Measurements from ENCODE around the gene KANSL1.

KANSL1 gene

DNA sequence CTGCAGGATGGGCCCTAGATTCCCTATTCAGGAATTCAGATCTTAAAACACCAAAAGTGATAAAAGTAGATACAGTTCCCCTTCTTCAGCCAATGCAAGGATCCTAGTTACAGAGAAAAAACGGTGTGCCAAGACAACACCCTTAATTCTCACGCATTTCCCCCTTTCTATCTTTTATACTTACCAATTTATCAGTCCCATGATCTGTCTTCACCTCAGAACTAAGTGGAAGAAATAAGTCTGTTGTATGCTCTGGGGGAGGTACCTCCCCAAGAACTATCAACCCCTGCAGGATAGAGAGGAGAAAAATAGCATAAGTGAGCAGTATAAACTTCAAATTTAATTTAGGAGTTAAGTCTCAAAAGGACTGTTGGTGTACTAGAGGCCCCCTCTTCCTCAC lies 111.0 kb downstream of the KANSL1 start:
- no peaks in the 10 kb centered on the region for H3K9me2 ChIP-seq (replicated peaks; ENCODE audit: control insufficient read depth, low read length)
- H3K27ac ChIP-seq (ENCODE audit: low read depth, low read length), result no peak overlapping the region
- H3K4me3 ChIP-seq (ENCODE audit: low read length), result no peak overlapping the region
- no peak overlapping the region for H3K4me2 ChIP-seq (ENCODE audit: low read length)
- no peaks in the 10 kb centered on the region for H3K27me3 ChIP-seq (ENCODE audit: control insufficient read depth, low read length)
- H3K36me3 ChIP-seq (ENCODE audit: control insufficient read depth, low read length), result peaks cover 39% of the 10 kb centered on the region
- H3F3A ChIP-seq (ENCODE audit: control insufficient read depth, insufficient read depth), result no peaks in the 10 kb centered on the region
- peaks cover 4% of the 10 kb centered on the region for H3K4me1 ChIP-seq (ENCODE audit: control insufficient read depth, low read length)
- no peaks in the 10 kb centered on the region for H4K20me1 ChIP-seq (ENCODE audit: control insufficient read depth, insufficient read depth, low read depth, low read length)
- peaks cover 49% of the 10 kb centered on the region for H3K79me2 ChIP-seq (ENCODE audit: control insufficient read depth, low read length)
- no peaks in the 10 kb centered on the region for H3K9me3 ChIP-seq (ENCODE audit: control insufficient read depth, insufficient read depth, low read length)
- TF ChIP-seq CTCF (IDR thresholded peaks at IDR 0.05; ENCODE audit: low read depth, low read length, poor library complexity, severe bottlenecking) (no peak), EZH2phosphoT487 (IDR thresholded peaks at IDR 0.05; ENCODE audit: borderline replicate concordance, low read length) (no peak)

DNA sequence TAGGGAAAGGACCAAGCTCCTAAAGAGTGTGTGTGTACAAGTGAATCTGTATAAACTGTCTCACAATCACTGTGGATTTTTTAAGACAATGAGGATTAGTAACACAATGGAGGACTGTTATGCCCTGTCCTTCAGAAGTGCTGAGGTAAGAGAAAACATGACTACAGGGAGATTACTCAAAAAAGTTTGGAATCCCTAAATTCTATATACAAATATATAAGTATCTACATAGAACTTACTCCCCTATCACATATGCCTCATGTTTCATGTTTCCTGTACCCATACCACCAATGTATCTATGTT lies 112.3 kb downstream of the KANSL1 start:
- Histone ChIP-seq H3K27ac (ENCODE audit: low read depth, low read length) (no peak overlapping the region), H3K79me2 (ENCODE audit: control insufficient read depth, low read length) (peaks cover 38% of the 10 kb centered on the region), H3K9me2 (replicated peaks; ENCODE audit: control insufficient read depth, low read length) (no peaks in the 10 kb centered on the region), H3F3A (ENCODE audit: control insufficient read depth, insufficient read depth) (0 out of 2 replicates have a peak, but pooled peaks cover 5% of the 10 kb centered on the region), H3K4me2 (ENCODE audit: low read length) (no peak overlapping the region), H3K27me3 (ENCODE audit: control insufficient read depth, low read length) (no peaks in the 10 kb centered on the region), H4K20me1 (ENCODE audit: control insufficient read depth, insufficient read depth, low read depth, low read length) (no peaks in the 10 kb centered on the region), H3K4me3 (ENCODE audit: low read length) (no peak overlapping the region), H3K36me3 (ENCODE audit: control insufficient read depth, low read length) (peaks cover 35% of the 10 kb centered on the region), H3K9me3 (ENCODE audit: control insufficient read depth, insufficient read depth, low read length) (no peaks in the 10 kb centered on the region), H3K4me1 (ENCODE audit: control insufficient read depth, low read length) (peaks cover 4% of the 10 kb centered on the region)
- no peak for TF ChIP-seq CTCF (IDR thresholded peaks at IDR 0.05; ENCODE audit: low read depth, low read length, poor library complexity, severe bottlenecking)
- TF ChIP-seq EZH2phosphoT487 (IDR thresholded peaks at IDR 0.05; ENCODE audit: borderline replicate concordance, low read length), result no peak

DNA sequence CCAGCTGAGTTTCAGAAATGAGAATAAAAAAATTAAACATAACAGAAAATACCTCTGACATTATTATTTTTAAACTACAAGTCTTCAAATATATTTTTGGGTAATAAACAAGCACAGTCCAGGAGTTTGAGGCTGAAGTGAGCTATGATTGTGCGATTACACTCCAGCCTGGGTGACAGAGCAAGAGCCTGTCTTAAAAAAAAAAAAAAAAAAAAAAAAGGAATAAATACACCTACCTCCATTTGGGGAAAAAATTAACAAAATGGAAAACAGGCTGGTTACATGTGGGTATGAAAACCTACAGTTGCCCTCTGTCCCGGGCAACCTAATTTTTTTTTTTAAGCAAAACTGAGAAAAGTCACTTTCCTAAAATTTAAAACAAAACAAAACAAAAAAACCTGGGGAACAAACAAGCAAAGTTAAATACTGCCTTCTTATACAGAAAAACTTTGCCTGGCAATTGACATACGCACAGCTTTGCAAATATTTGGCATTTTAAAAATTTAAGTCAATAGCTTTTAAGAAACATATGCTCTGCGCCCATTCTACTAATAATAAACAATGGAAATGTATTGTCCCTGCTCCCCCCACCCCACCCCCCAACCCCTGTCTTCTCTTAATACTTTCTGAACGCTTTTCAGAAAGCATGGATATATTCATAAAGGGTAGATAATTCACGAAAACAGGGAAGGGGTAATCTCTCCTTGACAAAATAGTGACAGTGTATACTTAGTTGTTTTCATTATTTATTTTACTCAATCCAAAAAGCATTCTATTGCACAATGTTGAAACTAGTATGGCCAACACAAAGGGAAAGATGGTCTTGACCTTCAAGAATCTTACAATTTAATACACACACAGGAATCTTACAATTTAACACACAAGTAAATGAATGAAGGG lies 112.9 kb downstream of the KANSL1 start:
- Histone ChIP-seq H3K36me3 (ENCODE audit: control insufficient read depth, low read length) (peaks cover 35% of the 10 kb centered on the region), H3K27ac (ENCODE audit: low read depth, low read length) (no peak overlapping the region), H3K4me2 (ENCODE audit: low read length) (no peak overlapping the region), H3K27me3 (ENCODE audit: control insufficient read depth, low read length) (no peaks in the 10 kb centered on the region), H3K79me2 (ENCODE audit: control insufficient read depth, low read length) (peaks cover 33% of the 10 kb centered on the region), H3K9me2 (replicated peaks; ENCODE audit: control insufficient read depth, low read length) (no peaks in the 10 kb centered on the region), H3K4me3 (ENCODE audit: low read length) (no peak overlapping the region), H3F3A (ENCODE audit: control insufficient read depth, insufficient read depth) (0 out of 2 replicates have a peak, but pooled peaks cover 5% of the 10 kb centered on the region), H3K4me1 (ENCODE audit: control insufficient read depth, low read length) (peaks cover 4% of the 10 kb centered on the region), H3K9me3 (ENCODE audit: control insufficient read depth, insufficient read depth, low read length) (no peaks in the 10 kb centered on the region), H4K20me1 (ENCODE audit: control insufficient read depth, insufficient read depth, low read depth, low read length) (no peaks in the 10 kb centered on the region)
- TF ChIP-seq EZH2phosphoT487 (IDR thresholded peaks at IDR 0.05; ENCODE audit: borderline replicate concordance, low read length) (no peak), CTCF (IDR thresholded peaks at IDR 0.05; ENCODE audit: low read depth, low read length, poor library complexity, severe bottlenecking) (no peak)

All from DOHH2 (cell line).